ENCODE results near the gene RHO.
A peak's percentile ranks its signal among the peaks of the same experiment; 100 is the strongest.
"Not testable (repeated sequence)": the region's sequence is repeated elsewhere in the genome, so short reads cannot be mapped to it uniquely, and the experiment has no call there.

The RHO gene

DNA sequence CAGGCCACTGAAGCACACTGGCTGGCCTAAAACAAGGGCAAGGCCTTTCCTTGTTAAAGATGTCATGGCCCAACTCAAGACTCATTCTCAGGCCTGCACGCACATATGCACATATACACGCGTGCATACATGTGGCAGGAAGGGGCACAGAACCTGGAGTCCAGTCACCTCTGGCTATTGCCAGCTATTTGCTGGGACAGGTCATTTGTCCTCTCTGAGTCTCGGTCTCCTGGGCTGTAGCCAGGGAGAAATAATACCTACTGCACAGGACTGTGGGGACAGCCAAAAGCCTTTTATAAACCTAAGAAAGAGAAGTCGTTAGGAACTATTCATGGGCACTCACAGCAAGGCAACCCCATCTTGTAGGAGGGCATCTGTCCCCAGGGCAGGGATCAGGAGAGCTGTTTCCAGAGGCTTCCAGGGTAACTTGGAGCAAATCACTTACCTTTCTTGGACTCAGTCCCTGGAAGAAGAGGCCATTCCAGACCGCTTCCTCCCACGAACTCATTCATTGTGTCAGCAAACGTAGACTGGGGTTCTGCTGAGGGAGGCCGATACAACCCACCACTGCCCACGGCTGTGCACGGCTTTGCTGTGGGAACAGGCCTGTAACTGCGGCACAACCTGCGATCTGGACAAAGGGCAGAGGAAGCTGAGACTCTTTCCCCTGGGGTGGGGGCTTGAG is 41.1 kb upstream of the RHO start:
- H2AFZ ChIP-seq (ENCODE audit: low read depth, low read length, severe bottlenecking) = no peak overlapping the region
- TF ChIP-seq EZH2phosphoT487 (conservative IDR thresholded peaks at IDR 0.05; ENCODE audit: low read length) = no peak
- TF ChIP-seq, protein P1, sequence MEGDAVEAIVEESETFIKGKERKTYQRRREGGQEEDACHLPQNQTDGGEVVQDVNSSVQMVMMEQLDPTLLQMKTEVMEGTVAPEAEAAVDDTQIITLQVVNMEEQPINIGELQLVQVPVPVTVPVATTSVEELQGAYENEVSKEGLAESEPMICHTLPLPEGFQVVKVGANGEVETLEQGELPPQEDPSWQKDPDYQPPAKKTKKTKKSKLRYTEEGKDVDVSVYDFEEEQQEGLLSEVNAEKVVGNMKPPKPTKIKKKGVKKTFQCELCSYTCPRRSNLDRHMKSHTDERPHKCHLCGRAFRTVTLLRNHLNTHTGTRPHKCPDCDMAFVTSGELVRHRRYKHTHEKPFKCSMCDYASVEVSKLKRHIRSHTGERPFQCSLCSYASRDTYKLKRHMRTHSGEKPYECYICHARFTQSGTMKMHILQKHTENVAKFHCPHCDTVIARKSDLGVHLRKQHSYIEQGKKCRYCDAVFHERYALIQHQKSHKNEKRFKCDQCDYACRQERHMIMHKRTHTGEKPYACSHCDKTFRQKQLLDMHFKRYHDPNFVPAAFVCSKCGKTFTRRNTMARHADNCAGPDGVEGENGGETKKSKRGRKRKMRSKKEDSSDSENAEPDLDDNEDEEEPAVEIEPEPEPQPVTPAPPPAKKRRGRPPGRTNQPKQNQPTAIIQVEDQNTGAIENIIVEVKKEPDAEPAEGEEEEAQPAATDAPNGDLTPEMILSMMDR (IDR thresholded peaks at IDR 0.05; ENCODE audit: insufficient read depth, low read length, poor library complexity, severe bottlenecking) = no peak
- no peaks in the 10 kb centered on the region for H4K20me1 ChIP-seq (ENCODE audit: low read depth, low read length)
- H3K4me3 ChIP-seq (ENCODE audit: insufficient read depth, low read length, poor library complexity, severe bottlenecking) = no peak overlapping the region
- no peak overlapping the region for H3K9ac ChIP-seq (ENCODE audit: low read length)
- H3K27me3 ChIP-seq (ENCODE audit: low read length) = no peaks in the 10 kb centered on the region
- H3F3A ChIP-seq (ENCODE audit: insufficient read depth) = no peaks in the 10 kb centered on the region
- no peaks in the 10 kb centered on the region for H3K9me3 ChIP-seq (ENCODE audit: insufficient read depth, low read length)
- H3K79me2 ChIP-seq (ENCODE audit: insufficient read depth, low read length) = no peaks in the 10 kb centered on the region
- no peak overlapping the region for H3K27ac ChIP-seq (ENCODE audit: low read depth, low read length)
- no peaks in the 10 kb centered on the region for H3K36me3 ChIP-seq (ENCODE audit: low read length)
- no peaks in the 10 kb centered on the region for H3K9me2 ChIP-seq (replicated peaks; ENCODE audit: insufficient read depth, low read length)
- H3K4me2 ChIP-seq (ENCODE audit: low read depth, low read length, poor library complexity, severe bottlenecking) = no peak overlapping the region

DNA sequence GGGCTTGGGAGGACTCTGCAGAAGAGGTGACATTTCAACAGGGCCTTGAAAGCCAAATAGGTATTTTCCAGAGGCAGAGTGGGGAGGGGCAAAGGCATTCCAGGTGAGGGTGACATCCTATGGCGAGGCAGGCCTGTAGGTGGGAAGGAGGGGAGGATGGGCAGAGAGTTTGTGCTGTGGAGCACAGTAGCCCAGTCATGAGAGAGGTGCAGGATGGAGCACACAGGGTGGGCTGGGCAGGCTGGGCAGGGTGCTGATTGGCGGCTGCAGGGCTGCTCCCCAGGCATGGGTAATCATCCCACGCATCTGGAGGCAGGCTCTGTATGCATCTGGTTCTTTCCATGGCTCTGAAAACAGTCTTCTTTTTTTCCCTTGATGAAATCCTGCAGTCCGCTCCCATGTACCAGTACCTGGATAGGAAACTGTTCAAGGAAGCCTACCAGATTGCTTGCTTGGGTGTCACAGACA is 40.5 kb upstream of the RHO start:
- H3K27ac ChIP-seq (ENCODE audit: low read depth, low read length); H3K36me3 ChIP-seq (ENCODE audit: low read length): not testable (repeated sequence)

DNA sequence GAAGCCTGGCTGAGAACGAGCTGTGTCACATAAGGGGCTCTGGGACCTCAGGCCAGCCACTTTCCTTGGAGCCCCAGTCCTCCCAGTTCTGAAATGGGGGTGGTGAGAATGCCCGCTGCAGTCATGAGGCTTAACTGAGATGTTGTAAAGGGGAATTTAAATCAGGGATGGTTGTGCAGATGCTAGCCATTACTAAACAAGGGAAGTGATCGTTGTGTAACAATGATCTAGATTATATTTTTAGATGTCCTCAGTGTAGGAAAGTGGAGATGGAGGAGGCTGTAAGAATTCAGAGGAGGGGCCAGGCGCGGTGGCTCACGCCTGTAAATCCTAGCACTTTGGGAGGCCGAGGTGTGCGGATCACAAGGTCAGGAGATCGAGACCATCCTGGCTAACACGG is 39.2 kb upstream of the RHO start:
- not testable (repeated sequence) for H3K9me3 ChIP-seq (ENCODE audit: insufficient read depth, low read length); H3K36me3 ChIP-seq (ENCODE audit: low read length); H3F3A ChIP-seq (ENCODE audit: insufficient read depth); H3K27me3 ChIP-seq (ENCODE audit: low read length); H3K79me2 ChIP-seq (ENCODE audit: insufficient read depth, low read length); H3K27ac ChIP-seq (ENCODE audit: low read depth, low read length); H4K20me1 ChIP-seq (ENCODE audit: low read depth, low read length); H3K9me2 ChIP-seq (replicated peaks; ENCODE audit: insufficient read depth, low read length); H2AFZ ChIP-seq (ENCODE audit: low read depth, low read length, severe bottlenecking); H3K4me3 ChIP-seq (ENCODE audit: insufficient read depth, low read length, poor library complexity, severe bottlenecking); H3K4me2 ChIP-seq (ENCODE audit: low read depth, low read length, poor library complexity, severe bottlenecking); H3K9ac ChIP-seq (ENCODE audit: low read length)

More for the DNA sequence above, 40.5 kb upstream of the RHO start:
- H3K4me3 ChIP-seq (ENCODE audit: insufficient read depth, low read length, poor library complexity, severe bottlenecking); H3K27me3 ChIP-seq (ENCODE audit: low read length); H3K9ac ChIP-seq (ENCODE audit: low read length); H4K20me1 ChIP-seq (ENCODE audit: low read depth, low read length); H3F3A ChIP-seq (ENCODE audit: insufficient read depth); H3K4me2 ChIP-seq (ENCODE audit: low read depth, low read length, poor library complexity, severe bottlenecking); H2AFZ ChIP-seq (ENCODE audit: low read depth, low read length, severe bottlenecking); H3K9me3 ChIP-seq (ENCODE audit: insufficient read depth, low read length); H3K79me2 ChIP-seq (ENCODE audit: insufficient read depth, low read length); H3K9me2 ChIP-seq (replicated peaks; ENCODE audit: insufficient read depth, low read length): not testable (repeated sequence)

DNA sequence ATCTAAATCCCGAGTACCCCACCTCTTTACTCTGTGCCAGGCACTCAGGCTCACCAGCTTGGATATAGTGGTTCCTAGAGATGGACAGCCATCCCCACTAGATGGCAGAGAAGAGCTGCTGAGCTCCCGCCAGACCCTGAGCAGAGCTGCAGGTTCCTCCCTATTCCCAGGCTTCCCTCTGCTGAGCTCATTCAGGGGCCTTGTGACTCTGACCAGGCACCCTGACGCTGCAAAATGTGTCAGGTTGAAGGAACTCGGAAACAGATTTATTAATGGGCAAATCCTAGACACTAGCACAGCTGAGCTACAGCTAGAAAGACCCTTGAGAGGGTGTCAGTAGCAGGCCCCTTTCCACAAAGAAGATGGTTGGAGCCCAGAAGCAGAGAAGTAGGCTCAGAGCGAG is 38.2 kb upstream of the RHO start:
- Histone ChIP-seq H3K36me3 (ENCODE audit: low read length) (no peaks in the 10 kb centered on the region), H3K27me3 (ENCODE audit: low read length) (no peaks in the 10 kb centered on the region), H2AFZ (ENCODE audit: low read depth, low read length, severe bottlenecking) (no peak overlapping the region), H3K9me3 (ENCODE audit: insufficient read depth, low read length) (no peaks in the 10 kb centered on the region), H3F3A (ENCODE audit: insufficient read depth) (no peaks in the 10 kb centered on the region), H3K79me2 (ENCODE audit: insufficient read depth, low read length) (no peaks in the 10 kb centered on the region), H4K20me1 (ENCODE audit: low read depth, low read length) (no peaks in the 10 kb centered on the region), H3K9me2 (replicated peaks; ENCODE audit: insufficient read depth, low read length) (no peaks in the 10 kb centered on the region), H3K4me2 (ENCODE audit: low read depth, low read length, poor library complexity, severe bottlenecking) (no peak overlapping the region), H3K4me3 (ENCODE audit: insufficient read depth, low read length, poor library complexity, severe bottlenecking) (no peak overlapping the region), H3K27ac (ENCODE audit: low read depth, low read length) (no peak overlapping the region), H3K9ac (ENCODE audit: low read length) (no peak overlapping the region)
- no peak for TF ChIP-seq EZH2phosphoT487 (conservative IDR thresholded peaks at IDR 0.05; ENCODE audit: low read length)
- TF ChIP-seq, protein P1 (IDR thresholded peaks at IDR 0.05; ENCODE audit: insufficient read depth, low read length, poor library complexity, severe bottlenecking) = peak; percentile 77

DNA sequence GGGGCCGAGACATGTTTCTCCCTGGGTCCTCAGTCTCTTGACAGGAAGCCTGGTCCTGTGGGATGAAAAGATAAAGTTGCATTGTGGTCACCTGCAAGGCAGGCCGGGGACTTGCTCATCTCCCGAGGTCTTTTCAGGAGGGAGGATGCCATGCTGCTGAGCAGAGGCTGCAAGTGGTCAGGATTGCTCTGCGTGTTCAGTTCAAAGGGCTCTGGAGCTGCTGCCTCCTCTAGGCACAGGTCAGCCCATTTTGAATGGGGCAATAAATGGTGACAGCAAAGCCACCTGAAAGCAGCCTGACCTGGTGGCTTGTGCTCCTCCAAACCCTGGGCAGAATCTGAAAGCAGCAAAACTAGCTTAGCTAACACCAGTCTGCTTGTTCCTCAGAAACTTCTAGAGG is 37.4 kb upstream of the RHO start:
- not testable (repeated sequence) for H2AFZ ChIP-seq (ENCODE audit: low read depth, low read length, severe bottlenecking); H3K9me2 ChIP-seq (replicated peaks; ENCODE audit: insufficient read depth, low read length); H3K36me3 ChIP-seq (ENCODE audit: low read length); H4K20me1 ChIP-seq (ENCODE audit: low read depth, low read length); H3K27ac ChIP-seq (ENCODE audit: low read depth, low read length); H3K9ac ChIP-seq (ENCODE audit: low read length); H3K4me3 ChIP-seq (ENCODE audit: insufficient read depth, low read length, poor library complexity, severe bottlenecking); H3F3A ChIP-seq (ENCODE audit: insufficient read depth); H3K4me2 ChIP-seq (ENCODE audit: low read depth, low read length, poor library complexity, severe bottlenecking); H3K9me3 ChIP-seq (ENCODE audit: insufficient read depth, low read length); H3K27me3 ChIP-seq (ENCODE audit: low read length); H3K79me2 ChIP-seq (ENCODE audit: insufficient read depth, low read length)
